GM19372 (cell line): ENCODE results near the gene USP7.
"Not testable (repeated sequence)": the region's sequence is repeated elsewhere in the genome, so short reads cannot be mapped to it uniquely, and the experiment has no call there.

Source experiments
- ATAC-seq: cut with Tn5 transposase; IDR thresholded peaks from one replicate; pipeline ENCODE4 v1.9.1; 2021; ENCODE audit warnings: mild to moderate bottlenecking, low read depth, moderate library complexity; ENCODE audit not compliant: unreplicated experiment

The USP7 gene

DNA sequence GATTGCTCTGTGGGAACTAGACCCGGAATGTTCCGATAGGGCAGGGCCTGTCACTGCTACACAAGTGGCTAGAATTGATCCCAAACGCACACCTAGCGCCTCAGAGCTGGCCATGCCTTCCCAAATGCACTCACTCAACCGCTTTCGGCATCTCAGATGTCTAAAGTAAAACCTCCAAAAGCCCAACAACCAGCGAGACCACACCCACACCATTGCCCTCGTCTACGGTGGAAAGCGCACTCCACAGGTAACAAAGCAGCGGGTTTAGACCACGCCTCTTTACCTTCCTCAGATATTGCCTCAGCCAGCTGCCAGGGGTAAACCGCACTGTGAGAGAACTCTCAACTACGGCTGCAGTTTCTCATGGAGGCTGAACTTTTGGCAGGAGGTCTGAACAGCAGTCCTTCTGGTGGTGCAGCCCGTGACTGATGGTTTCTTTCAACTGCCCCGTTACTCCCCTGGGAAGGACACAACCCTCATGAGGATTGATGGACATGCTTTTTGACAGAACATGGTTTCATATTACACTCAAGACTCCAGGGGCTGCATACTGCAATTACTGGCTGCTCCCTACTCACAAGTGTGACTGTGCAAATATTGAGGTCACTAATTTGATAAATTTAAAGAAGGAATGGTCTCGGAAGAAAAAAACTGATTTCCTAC is 34.5 kb downstream of the USP7 start:
- ATAC-seq: no peak

DNA sequence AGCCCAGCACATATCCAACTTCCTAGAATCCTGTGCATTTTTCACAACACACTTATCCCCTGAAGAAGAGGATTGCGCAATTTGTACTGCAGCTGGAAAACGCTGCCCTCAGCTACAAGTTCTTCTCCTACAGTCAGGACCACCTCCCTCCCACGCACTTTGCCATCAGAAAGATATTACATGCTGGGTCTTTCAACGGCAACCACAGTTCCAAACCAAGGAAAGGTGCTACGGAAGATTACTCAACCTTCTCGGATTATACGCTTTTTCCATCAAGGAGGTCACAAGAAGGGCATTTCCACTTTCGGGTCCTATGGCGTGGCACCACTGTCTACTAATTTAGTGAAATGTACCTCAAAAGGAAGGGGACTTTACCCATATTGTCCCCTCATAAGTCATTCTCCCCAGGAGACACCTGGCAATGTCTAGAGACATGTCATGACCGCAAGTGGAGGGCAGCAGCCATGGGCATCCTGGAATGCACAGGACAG is 35.2 kb downstream of the USP7 start:
- ATAC-seq: no peak

DNA sequence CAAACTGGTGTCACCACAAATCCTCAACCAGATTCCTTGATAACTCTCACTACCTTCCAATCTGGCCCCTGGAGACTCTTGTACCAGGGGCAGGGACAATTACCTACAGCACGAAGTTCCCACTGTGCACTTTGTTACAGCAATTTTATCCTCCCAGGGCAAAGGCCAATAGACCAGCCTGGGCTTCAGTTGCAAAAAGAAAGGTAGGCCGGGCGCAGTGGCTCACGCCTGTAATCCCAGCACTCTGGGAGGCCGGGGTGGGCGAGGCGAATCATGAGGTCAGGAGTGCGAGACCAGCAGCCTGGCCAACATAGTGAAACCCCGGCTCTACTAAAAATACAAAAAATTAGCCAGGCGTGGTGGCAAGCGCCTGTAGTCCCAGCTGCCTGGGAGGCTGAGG is 36.9 kb downstream of the USP7 start:
- ATAC-seq: no peak

DNA sequence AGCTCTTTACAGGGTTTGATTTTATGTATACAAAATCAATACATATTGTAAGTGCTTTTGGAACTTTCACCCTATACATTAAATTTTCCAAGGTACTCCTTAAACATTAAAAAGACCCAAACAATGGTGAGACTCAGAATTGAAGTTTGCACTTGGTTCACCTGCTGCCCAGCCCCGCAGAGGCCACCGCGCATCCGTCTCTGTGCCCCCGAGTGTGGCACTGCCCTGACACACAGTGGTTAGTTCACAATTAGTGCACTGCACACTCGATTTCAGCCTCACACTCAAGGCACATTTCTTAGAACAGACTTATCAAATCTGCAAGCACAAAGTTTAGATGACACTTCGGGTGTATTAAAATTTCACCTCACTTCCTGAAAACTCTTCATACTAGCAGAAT is 38.3 kb downstream of the USP7 start:
- no peak for ATAC-seq

DNA sequence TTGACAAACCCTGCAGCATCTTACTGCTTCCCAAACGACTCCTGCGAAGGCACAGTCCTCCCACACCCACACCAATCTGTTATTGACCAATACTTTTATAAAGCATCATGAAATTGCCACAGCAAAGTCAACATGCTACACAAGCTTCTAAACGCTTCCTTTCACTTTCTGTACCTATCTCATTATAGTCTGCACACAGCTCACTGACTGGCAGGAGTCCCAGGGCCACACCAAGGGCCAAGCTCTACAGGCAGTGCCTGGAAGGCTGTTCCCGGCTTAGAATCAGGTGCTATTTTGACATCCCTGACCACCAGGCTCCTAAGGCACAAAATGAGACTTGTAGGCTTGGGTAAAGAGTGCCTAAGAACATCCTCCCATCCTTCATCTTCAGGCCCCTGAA is 39.5 kb downstream of the USP7 start:
- no peak for ATAC-seq

DNA sequence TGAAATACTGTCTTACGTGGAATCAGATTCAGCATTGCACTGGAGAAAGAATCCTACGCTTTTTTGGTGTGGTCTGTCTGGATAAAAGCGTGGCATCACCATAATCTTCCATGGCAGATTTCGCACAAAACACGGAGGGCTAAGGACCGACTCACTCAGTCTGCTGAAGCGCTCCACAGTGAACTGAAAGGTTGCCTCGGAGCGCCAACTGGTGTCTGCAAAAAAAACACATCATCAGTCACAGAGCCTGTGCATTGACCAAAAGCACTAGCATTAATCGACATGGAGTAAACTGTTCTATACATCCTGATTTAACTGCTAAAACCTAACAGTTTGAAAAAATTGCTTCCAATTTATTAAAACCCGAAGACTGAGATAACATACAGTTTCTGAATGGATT is 40.5 kb downstream of the USP7 start:
- ATAC-seq: no peak

DNA sequence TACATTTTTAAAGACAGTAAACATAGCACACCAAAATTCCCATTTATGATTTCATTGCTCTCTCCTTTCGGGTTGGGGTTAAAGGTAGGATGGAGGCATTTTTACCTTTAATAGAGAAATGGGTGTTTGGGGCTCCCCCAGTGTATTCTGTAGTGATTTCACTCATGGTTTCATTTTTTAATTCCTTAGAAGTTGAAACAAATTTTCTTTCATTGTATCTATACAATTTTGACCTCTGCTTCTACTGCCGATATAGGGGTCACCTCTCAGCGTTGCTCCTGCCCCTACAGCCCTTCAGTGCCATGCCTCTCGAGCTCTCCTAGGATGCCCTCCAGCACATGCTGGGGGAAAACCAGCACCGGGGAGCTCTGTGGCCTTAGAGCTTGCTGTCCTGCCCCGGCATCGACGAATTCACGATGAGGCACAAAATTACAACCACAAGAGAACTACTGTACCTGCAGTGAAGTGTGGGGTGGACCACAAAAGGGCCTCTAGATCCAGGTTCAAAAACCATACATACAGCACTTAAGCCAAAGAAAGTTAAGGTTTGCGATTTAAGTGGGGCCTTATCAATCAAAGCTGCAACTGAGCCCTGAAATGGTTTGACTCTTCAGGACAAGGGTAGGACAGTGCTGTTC is 42.2 kb downstream of the USP7 start:
- no peak for ATAC-seq

DNA sequence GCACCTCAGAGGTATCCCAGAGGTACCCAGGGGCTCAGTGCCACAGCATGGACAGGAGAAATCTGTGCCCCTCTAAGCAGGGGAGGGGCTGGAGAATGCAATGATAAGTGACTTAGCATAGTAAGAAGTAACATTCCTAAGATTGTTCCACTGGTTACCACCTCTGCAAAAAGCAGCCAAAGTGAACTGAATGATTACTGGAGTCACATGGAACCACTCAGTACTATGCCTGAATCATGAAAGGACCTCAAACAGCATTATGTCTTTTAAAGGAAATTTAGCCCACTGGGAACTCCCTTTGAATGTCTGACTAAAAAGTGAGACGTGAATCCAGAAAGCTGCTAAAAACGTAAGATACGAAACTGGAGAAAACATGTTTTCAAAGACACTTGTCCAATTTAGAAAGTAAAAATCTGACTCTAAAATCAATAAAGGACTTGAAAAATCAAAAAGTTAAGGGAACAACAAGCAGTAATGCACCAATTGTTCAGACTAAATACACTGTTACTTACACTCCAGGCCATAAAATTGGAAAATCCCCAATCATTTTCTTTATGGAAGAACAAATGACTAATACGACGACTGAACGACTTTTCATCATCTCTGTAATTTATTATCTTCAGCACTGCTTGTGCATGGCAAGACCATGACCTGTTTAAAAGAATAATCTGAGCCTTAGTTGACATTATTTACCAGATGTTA is 42.9 kb downstream of the USP7 start:
- no peak for ATAC-seq

DNA sequence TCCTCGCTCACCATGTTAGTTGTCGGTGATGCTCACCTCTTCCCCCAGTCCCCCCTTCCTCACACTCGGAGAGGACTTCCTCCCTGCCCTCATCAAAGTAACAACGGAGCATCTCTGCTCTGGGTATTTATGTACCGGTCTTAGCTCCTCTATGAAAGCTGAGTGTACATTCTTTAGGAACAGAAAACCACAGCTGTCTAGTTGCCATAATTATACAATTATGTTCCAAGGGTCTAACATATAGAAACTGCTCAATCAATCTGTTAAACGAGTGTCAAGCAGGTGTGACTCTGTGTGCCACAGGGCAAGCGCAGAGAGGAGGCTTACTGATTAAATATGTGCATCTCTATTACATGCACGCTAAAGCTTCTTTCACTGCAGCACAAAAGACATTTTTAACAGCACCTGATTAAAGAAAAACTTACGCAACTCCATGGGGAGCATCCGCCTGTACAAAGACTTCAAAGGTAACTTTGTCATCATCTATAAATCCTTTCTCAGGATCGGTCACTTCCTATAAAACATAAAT is 43.7 kb downstream of the USP7 start:
- ATAC-seq: no peak

DNA sequence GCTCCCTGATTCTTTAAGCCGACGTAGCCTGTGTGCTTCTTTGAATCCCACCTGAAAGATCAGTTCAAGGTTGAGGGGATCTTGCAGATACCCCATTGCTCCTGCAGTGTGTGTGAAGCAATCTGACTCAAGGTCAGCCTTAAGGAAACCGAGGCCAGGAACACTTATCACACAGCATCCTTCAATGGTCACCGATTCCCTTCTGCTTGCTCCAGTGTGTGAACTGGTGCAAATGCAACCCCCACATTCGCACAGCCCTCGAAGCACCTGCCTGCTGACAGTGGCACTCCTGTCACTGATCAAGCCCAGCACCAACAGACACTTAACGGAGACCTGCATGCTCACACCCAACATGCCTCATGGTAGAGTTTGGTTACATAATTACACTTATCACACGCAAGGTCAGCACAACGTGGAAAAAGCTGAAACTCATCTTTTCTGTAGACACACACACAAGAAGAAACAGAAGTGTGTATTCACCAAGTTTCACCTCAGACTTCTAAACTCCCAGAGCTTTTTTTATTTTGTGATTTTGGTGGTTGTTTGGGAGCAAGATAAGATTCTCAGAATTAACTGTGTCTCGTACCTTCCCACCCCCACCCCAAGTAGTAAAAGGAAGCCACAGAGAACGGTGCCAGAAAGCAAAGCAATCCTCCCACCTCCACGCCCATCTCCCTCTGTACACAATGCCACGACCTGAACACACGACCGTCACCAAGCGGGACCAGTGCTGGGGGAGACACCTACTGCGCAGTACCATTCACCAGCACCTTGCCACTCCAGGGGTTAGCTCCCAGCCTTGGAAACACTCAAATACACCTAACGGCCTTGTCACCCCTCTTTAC is 44.4 kb downstream of the USP7 start:
- no peak for ATAC-seq

DNA sequence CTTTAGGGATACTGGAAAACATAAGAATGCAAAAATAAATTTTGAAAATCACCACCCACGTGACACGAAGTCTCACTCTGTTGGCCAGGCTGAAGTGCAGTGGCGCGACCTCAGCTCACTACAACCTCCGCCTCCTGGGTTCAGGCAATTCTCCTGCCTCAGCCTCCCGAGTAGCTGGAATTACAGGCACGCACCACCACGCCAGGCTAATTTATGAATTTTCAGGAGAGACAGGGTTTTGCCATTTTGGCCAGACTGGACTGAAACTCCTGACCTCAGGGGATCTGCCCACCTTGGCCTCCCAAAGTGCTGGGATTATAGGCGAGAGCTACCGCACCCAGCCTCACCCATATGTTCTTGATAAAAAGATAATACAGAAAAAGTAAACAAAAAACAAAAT is 46.4 kb downstream of the USP7 start:
- not testable (repeated sequence) for ATAC-seq

DNA sequence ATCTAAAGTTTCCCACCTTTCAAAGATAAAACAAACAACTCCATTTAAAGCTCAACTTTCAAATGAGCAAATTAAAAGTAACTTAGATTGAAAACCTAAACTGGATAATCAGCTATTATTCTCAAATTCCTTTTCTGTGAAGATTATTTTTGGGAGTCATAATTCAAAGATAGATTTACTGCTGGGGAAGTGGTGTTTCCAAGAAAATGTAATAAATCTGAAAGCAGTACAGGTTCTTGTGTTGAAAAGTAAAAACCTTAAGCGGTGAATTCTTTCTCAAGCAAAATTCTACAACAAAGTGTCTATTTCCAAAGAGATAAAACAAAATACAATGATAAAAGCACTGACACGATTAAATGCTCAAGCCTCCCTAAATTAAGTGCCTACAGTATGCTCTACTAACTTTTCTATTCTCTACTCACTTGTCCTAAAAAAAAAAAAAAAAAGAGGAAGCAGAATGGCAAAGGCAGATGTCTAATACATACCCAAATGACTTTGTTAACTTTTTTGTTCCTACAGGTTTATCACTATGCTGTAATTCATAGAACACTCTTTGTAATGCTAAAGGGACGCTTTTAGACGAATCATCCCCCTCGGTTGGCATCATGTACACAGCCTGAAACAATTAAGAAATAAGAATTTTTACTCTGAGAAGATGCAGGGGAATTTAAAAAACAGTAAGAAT is 47.0 kb downstream of the USP7 start:
- ATAC-seq: no peak

DNA sequence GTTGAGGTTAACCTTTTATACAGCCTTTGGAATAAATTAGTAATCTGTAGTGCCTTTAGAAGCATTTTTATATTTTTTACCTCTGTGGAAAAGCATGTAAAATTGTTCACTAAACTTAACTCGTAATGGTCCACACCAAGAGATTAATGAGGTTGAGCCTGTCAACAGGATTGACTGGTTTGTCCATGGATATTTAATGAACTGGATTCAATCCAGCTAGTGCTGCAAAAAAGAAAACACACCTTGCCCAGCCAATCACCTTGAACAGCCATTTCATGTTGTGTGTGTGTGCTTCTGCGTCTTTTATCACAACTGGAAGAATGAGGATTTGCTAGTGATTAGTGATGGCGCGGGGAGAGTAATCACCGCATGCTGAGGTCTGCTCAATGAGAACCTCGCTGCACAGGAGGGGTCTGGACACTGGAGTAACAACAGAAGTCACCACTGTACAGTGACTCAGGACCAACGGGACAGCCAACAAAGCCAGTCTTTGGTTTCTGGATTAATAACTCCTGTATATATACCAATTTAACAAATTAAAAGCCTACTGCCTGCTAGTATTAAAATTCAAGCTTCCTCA is 47.9 kb downstream of the USP7 start:
- no peak for ATAC-seq

DNA sequence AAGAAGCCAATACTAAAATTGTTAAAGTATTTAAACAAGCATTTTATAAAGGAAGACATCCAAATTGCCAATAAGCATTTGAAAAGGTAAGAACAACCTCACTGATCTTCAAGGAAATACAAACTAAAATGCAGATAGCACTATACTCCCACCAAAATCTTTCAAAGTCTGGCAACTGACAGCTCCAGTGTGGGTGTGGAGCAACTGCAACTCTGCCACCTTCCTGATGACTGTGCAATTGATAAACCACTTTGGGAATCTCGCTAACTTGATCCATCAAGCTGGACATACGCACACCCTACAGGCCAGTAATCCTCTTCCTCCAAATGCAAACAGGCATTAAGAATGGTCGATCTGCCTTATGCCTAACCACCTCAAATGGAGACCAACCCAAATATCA is 49.6 kb downstream of the USP7 start:
- ATAC-seq: no peak

DNA sequence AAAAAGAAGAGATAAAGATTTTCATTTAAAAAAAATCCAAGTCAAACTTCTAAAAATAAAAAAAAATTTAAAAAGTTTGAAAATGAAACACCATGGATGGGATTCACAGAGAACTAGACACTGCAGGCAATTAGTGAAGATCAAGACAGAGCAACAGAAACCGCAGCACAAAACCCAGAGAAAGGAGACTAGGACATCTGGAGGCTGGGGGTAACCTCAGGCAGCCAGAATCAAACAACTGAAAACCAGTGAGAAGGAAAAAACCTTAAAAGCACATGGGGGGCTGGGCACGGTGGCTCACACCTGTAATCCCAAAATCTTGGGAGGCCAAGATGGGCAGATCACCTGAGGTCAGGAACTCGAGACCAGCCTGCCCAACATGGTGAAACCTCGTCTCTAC is 50.9 kb downstream of the USP7 start:
- ATAC-seq: no peak

DNA sequence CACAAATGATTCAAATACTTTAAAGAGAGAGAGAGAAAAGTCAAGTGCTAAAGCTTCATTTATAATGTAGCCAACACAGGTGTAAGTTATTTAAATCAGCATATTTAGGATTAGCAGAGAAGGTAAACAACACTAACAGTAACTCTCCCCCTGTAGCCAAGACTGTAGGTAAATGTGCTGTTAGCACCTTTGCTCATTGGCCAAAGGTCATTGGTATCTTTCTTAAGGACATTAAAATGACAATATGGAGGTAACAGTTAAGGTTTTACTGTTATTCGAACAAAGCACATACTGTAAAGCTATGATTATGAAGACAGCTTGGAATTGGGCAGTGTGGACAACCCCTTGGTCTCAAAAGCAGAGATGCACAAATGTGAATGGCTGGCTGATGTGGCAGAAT is 52.9 kb downstream of the USP7 start:
- ATAC-seq: no peak

DNA sequence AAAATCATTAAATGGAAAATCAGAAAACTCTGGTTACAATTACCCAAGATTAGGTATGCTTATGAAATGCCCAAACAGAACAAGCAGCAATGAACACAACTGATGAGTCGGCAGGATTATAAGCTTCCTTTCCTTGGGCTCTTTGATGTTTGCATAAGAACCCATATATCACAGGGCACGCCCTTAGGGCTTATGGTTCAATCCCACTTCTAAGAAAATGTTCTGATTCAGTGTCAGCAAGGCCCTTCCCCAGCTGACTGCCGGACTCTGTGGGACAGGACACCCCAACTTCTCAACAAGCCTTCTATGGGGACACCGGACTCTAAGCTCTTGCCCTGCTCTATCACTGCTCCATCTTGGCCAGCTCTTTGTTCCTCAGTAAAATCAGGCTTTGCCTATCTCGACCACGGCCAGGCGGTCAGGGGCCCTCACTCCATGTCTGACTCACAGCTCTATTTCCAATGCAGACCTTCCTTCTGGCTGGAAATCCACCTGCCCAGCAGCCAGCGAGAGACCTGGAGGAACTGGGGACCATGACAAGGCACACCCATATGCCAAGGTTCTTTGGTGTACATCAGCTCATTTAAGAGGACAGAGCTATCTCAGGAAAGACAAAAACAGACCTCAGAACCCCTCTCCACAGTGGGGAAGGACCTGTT is 54.8 kb downstream of the USP7 start:
- no peak for ATAC-seq

DNA sequence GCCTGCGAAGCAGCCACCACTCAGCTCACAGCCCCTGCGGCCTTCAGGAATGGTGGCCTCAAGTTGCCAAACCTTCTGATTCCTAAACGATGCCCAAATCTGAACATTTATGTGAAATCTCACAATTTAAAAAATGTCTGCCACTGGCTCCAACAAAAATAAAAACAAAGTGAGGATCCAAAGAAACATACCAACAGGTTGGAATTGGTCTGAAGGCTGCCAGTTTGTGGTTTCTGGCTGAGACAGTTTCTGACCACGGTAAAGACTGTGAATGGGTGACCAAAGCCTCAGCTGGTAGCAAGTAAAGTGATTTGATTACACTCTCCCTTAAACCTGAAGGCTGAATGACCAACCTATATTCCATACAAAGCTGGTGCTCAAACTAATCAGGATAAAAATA is 56.6 kb downstream of the USP7 start:
- no peak for ATAC-seq
